HG03060 (cell line): ENCODE measurements around the gene SUPT20H.
"Not testable (repeated sequence)": the region's sequence is repeated elsewhere in the genome, so short reads cannot be mapped to it uniquely, and the experiment has no call there.

Experiments used
- ATAC-seq: cut with Tn5 transposase; IDR thresholded peaks from one replicate; pipeline ENCODE4 v1.9.1; 2021; ENCODE audit warnings: low read depth, moderate number of reproducible peaks; ENCODE audit not compliant: unreplicated experiment

The SUPT20H gene

GRCh38 chr13:37070145-37070695 is 10.7 kb upstream of the SUPT20H start:
- ATAC-seq: no peak

GRCh38 chr13:37069597-37070103 is 10.2 kb upstream of the SUPT20H start:
- no peak for ATAC-seq

- no peak for ATAC-seq
These were observed 9.5 kb upstream of the SUPT20H start for GRCh38 chr13:37068962-37069361.

- ATAC-seq: no peak
These were observed 8.4 kb upstream of the SUPT20H start for GRCh38 chr13:37067874-37068273.

- no peak for ATAC-seq
These were observed 6.5 kb upstream of the SUPT20H start for GRCh38 chr13:37065890-37066526.

- ATAC-seq: peak; percentile 23
These were observed 332 bp upstream of the SUPT20H start for GRCh38 chr13:37059848-37060192.

GRCh38 chr13:37056228-37056627 is 3.3 kb downstream of the SUPT20H start:
- not testable (repeated sequence) for ATAC-seq

- not testable (repeated sequence) for ATAC-seq
These were observed 6.4 kb downstream of the SUPT20H start for GRCh38 chr13:37053111-37053510.

- no peak for ATAC-seq
These were observed 9.7 kb downstream of the SUPT20H start for GRCh38 chr13:37049810-37050209.

- ATAC-seq: no peak
These were observed 11.6 kb downstream of the SUPT20H start for GRCh38 chr13:37047846-37048245.

GRCh38 chr13:37047032-37047431 is 12.5 kb downstream of the SUPT20H start:
- no peak for ATAC-seq

- no peak for ATAC-seq
These were observed 13.4 kb downstream of the SUPT20H start for GRCh38 chr13:37046062-37046461.

- ATAC-seq: no peak
These were observed 18.7 kb downstream of the SUPT20H start for GRCh38 chr13:37040789-37041188.

- ATAC-seq: no peak
These were observed 19.6 kb downstream of the SUPT20H start for GRCh38 chr13:37039896-37040295.

- ATAC-seq: no peak
These were observed 22.2 kb downstream of the SUPT20H start for GRCh38 chr13:37037241-37037640.

GRCh38 chr13:37029617-37030016 is 29.9 kb downstream of the SUPT20H start:
- no peak for ATAC-seq

- no peak for ATAC-seq
These were observed 31.8 kb downstream of the SUPT20H start for GRCh38 chr13:37027639-37028038.

- ATAC-seq: no peak
These were observed 32.7 kb downstream of the SUPT20H start for GRCh38 chr13:37026771-37027170.

- ATAC-seq: no peak
These were observed 35.6 kb downstream of the SUPT20H start for GRCh38 chr13:37023871-37024270.

- no peak for ATAC-seq
These were observed 44.9 kb downstream of the SUPT20H start for GRCh38 chr13:37014609-37015008.

GRCh38 chr13:37011788-37012187 is 47.7 kb downstream of the SUPT20H start:
- no peak for ATAC-seq

- ATAC-seq: no peak
These were observed 48.5 kb downstream of the SUPT20H start for GRCh38 chr13:37011002-37011401.
